HepG2 (cell line): Measurements from ENCODE around the gene SIRPB2. TPM values are rescaled to one million over a fixed set of nuclear protein-coding genes. Genes with fewer than 3 reads are reported as not detected.

Experiments used
- ARNT2 ChIP-seq: sonication (generic); formaldehyde crosslinking; IDR thresholded peaks from 2 replicates; pipeline ENCODE4 v1.8.0; 2022; ENCODE audit warnings: mild to moderate bottlenecking, low read depth, missing genetic modification reagents, moderate library complexity
- FOXA1 ChIP-seq, 2 experiments: fragments of 450-650 bp in 1 of 2; sonication (generic) in 1 of 2; formaldehyde crosslinking in 1 of 2; IDR thresholded peaks; 2 replicates each; pipeline versions ENCODE4 v1.4.0 to v1.6.1; 2016 to 2020; ENCODE audit warnings: missing genetic modification reagents in 1 of 2
- FOXC1 ChIP-seq: sonication (generic); formaldehyde crosslinking; IDR thresholded peaks from 2 replicates; pipeline ENCODE4 v1.8.0; 2022; ENCODE audit warnings: mild to moderate bottlenecking, missing genetic modification reagents, borderline replicate concordance
- KLF13 ChIP-seq: sonication (generic); formaldehyde crosslinking; IDR thresholded peaks from 2 replicates; pipeline ENCODE4 v1.4.0; 2020; ENCODE audit warnings: mild to moderate bottlenecking, missing genetic modification reagents
- RNF2 ChIP-seq: fragments of 450-650 bp; conservative IDR thresholded peaks from 2 replicates; pipeline ENCODE4 v1.6.1; 2016; ENCODE audit warnings: low read depth
- ZC3H4 ChIP-seq: sonication (generic); formaldehyde crosslinking; IDR thresholded peaks from 2 replicates; pipeline ENCODE4 v1.4.0; 2020; ENCODE audit warnings: missing genetic modification reagents, borderline replicate concordance
- ZNF552 ChIP-seq: sonication (generic); formaldehyde crosslinking; IDR thresholded peaks from 2 replicates; pipeline ENCODE4 v1.9.0; 2022; ENCODE audit warnings: missing genetic modification reagents, mild to moderate bottlenecking, borderline replicate concordance
- ZNF614 ChIP-seq: IDR thresholded peaks from 2 replicates; pipeline ENCODE4 v1.6.1; 2018; ENCODE audit warnings: missing biosample characterization, missing genetic modification reagents, inconsistent platforms, borderline replicate concordance
- polyA plus RNA-seq, 8 experiments: library from polyadenylated mRNA; depleted of rRNA in 3 of 8; stranded (reverse) in 7 of 8; unstranded in 1 of 8; fragments of >200 nt; fragmentation: Illumina TruSeq in 4 of 8; extraction: Trizol in 4 of 8; gene quantifications; 2 replicates each; pipeline versions ENCODE4 v1.2.1 to v1.2.3, GENCODE V29; 2011 to 2016; ENCODE audit warnings: low read depth in 4 of 8, missing spikeins in 1 of 8, mixed read lengths in 1 of 8; ENCODE audit not compliant: insufficient read depth in 1 of 8
- total RNA-seq, 5 experiments: library from RNA; depleted of rRNA; stranded (reverse); fragments of >200 nt; fragmentation: Illumina TruSeq; extraction: Trizol; gene quantifications; 2 replicates each; pipeline ENCODE4 v1.2.3, GENCODE V29; 2016; ENCODE audit warnings: low read depth in 1 of 5
- TF ChIP-seq, protein P1 (sequence below): sonication (generic); formaldehyde crosslinking; IDR thresholded peaks from 2 replicates; pipeline ENCODE4 v1.4.0; 2020; ENCODE audit warnings: low read depth, missing genetic modification reagents
- TF ChIP-seq, protein P2 (sequence below): sonication (generic); formaldehyde crosslinking; IDR thresholded peaks from 2 replicates; pipeline ENCODE4 v1.4.0; 2020; ENCODE audit warnings: mild to moderate bottlenecking, missing genetic modification reagents
- TF ChIP-seq, protein P3 (sequence below): sonication (generic); formaldehyde crosslinking; conservative IDR thresholded peaks from 2 replicates; pipeline ENCODE4 v1.4.0; 2020; ENCODE audit warnings: missing genetic modification reagents
- TF ChIP-seq, protein P4 (sequence below): sonication (generic); formaldehyde crosslinking; conservative IDR thresholded peaks from 2 replicates; pipeline ENCODE4 v1.8.0; 2022; ENCODE audit warnings: mild to moderate bottlenecking, moderate library complexity, missing genetic modification reagents
- TF ChIP-seq, protein P5 (sequence below): IDR thresholded peaks from 2 replicates; pipeline ENCODE4 v1.6.1; 2016; ENCODE audit warnings: missing genetic modification reagents, missing compliant biosample characterization

The SIRPB2 gene
- total and polyA plus RNA-seq, 2 of the 13 experiments (the other 11 are each of a cell fraction or from before 2014, with no cell fraction given) = not detected

DNA sequence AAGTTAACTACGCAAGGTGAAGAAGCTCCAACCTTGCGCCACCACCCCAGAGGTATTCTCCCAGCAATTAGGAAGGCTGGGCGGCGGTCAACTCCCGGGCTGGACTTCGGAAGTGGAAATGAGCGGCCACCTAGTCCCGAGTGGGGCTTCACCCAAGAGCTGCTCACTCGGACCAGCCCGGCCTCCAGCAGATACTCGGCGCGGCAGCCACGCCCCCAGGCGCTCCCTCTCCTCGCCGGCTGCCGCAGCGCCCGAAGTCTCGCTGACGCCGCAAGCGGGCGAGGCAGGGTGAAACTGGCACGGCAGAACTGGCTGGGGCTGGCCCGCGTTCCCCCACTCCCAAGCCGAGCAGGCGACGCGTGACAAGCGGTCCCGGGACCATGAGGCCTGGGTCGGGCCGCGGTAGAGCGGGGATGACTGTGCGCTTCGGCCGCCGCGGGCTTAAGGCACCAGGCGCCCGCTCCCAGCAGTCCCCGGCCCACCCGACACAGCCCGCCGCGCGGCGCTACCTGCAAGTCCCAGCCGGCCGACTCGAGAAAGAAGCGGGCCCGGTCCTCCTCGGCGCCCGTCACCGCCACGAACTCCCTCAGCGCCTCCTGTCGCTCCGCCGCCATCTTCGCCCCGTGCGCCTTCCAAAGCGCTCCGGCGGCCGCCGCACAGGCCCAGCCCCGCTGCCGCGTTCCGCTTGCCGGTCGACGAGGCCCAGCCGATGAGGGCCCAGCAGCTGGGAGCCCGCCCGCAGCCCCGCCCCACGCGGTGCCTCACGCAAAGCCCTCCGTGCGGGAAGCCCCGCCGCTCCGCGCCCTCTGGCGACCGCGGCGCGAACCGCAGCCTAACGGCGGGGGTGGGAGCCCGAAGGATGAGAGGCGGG lies 24.8 kb downstream of the SIRPB2 start, which contains the start of gene NSFL1C (continued):
- TF ChIP-seq, protein P1, sequence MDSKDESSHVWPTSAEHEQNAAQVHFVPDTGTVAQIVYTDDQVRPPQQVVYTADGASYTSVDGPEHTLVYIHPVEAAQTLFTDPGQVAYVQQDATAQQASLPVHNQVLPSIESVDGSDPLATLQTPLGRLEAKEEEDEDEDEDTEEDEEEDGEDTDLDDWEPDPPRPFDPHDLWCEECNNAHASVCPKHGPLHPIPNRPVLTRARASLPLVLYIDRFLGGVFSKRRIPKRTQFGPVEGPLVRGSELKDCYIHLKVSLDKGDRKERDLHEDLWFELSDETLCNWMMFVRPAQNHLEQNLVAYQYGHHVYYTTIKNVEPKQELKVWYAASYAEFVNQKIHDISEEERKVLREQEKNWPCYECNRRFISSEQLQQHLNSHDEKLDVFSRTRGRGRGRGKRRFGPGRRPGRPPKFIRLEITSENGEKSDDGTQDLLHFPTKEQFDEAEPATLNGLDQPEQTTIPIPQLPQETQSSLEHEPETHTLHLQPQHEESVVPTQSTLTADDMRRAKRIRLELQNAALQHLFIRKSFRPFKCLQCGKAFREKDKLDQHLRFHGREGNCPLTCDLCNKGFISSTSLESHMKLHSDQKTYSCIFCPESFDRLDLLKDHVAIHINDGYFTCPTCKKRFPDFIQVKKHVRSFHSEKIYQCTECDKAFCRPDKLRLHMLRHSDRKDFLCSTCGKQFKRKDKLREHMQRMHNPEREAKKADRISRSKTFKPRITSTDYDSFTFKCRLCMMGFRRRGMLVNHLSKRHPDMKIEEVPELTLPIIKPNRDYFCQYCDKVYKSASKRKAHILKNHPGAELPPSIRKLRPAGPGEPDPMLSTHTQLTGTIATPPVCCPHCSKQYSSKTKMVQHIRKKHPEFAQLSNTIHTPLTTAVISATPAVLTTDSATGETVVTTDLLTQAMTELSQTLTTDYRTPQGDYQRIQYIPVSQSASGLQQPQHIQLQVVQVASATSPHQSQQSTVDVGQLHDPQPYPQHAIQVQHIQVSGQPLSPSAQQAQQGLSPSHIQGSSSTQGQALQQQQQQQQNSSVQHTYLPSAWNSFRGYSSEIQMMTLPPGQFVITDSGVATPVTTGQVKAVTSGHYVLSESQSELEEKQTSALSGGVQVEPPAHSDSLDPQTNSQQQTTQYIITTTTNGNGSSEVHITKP (CRISPR knock-in tag) = no peak
- TF ChIP-seq FOXC1 (peak; percentile 96), ZNF614 (CRISPR knock-in tag) (peak; percentile 88), KLF13 (CRISPR knock-in tag) (peak; percentile 95; the same call in 1 of the 2 replicates), ZC3H4 (CRISPR knock-in tag) (no peak), ZNF552 (CRISPR knock-in tag) (peak; percentile 92), ARNT2 (CRISPR knock-in tag) (peak; percentile 99), RNF2 (peak; percentile 88), FOXA1 (IDR thresholded peaks at IDR 0.05) (no peak), FOXA1 (CRISPR knock-in tag; IDR thresholded peaks at IDR 0.05) (peak; percentile 50; the same call in 1 of the 2 replicates)
- TF ChIP-seq, protein P2, sequence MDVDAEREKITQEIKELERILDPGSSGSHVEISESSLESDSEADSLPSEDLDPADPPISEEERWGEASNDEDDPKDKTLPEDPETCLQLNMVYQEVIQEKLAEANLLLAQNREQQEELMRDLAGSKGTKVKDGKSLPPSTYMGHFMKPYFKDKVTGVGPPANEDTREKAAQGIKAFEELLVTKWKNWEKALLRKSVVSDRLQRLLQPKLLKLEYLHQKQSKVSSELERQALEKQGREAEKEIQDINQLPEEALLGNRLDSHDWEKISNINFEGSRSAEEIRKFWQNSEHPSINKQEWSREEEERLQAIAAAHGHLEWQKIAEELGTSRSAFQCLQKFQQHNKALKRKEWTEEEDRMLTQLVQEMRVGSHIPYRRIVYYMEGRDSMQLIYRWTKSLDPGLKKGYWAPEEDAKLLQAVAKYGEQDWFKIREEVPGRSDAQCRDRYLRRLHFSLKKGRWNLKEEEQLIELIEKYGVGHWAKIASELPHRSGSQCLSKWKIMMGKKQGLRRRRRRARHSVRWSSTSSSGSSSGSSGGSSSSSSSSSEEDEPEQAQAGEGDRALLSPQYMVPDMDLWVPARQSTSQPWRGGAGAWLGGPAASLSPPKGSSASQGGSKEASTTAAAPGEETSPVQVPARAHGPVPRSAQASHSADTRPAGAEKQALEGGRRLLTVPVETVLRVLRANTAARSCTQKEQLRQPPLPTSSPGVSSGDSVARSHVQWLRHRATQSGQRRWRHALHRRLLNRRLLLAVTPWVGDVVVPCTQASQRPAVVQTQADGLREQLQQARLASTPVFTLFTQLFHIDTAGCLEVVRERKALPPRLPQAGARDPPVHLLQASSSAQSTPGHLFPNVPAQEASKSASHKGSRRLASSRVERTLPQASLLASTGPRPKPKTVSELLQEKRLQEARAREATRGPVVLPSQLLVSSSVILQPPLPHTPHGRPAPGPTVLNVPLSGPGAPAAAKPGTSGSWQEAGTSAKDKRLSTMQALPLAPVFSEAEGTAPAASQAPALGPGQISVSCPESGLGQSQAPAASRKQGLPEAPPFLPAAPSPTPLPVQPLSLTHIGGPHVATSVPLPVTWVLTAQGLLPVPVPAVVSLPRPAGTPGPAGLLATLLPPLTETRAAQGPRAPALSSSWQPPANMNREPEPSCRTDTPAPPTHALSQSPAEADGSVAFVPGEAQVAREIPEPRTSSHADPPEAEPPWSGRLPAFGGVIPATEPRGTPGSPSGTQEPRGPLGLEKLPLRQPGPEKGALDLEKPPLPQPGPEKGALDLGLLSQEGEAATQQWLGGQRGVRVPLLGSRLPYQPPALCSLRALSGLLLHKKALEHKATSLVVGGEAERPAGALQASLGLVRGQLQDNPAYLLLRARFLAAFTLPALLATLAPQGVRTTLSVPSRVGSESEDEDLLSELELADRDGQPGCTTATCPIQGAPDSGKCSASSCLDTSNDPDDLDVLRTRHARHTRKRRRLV (CRISPR knock-in tag) = no peak; the same call in 1 of the 2 replicates
- TF ChIP-seq, protein P3, sequence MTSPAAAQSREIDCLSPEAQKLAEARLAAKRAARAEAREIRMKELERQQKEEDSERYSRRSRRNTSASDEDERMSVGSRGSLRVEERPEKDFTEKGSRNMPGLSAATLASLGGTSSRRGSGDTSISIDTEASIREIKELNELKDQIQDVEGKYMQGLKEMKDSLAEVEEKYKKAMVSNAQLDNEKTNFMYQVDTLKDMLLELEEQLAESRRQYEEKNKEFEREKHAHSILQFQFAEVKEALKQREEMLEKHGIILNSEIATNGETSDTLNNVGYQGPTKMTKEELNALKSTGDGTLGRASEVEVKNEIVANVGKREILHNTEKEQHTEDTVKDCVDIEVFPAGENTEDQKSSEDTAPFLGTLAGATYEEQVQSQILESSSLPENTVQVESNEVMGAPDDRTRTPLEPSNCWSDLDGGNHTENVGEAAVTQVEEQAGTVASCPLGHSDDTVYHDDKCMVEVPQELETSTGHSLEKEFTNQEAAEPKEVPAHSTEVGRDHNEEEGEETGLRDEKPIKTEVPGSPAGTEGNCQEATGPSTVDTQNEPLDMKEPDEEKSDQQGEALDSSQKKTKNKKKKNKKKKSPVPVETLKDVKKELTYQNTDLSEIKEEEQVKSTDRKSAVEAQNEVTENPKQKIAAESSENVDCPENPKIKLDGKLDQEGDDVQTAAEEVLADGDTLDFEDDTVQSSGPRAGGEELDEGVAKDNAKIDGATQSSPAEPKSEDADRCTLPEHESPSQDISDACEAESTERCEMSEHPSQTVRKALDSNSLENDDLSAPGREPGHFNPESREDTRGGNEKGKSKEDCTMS (CRISPR knock-in tag) = peak; percentile 10; the same call in 1 of the 2 replicates
- TF ChIP-seq, protein P4, sequence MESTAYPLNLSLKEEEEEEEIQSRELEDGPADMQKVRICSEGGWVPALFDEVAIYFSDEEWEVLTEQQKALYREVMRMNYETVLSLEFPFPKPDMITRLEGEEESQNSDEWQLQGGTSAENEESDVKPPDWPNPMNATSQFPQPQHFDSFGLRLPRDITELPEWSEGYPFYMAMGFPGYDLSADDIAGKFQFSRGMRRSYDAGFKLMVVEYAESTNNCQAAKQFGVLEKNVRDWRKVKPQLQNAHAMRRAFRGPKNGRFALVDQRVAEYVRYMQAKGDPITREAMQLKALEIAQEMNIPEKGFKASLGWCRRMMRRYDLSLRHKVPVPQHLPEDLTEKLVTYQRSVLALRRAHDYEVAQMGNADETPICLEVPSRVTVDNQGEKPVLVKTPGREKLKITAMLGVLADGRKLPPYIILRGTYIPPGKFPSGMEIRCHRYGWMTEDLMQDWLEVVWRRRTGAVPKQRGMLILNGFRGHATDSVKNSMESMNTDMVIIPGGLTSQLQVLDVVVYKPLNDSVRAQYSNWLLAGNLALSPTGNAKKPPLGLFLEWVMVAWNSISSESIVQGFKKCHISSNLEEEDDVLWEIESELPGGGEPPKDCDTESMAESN = peak; percentile 99
- TF ChIP-seq, protein P5, sequence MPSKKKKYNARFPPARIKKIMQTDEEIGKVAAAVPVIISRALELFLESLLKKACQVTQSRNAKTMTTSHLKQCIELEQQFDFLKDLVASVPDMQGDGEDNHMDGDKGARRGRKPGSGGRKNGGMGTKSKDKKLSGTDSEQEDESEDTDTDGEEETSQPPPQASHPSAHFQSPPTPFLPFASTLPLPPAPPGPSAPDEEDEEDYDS (CRISPR knock-in tag) = peak; percentile 79
